GM18858 (cell line): ENCODE measurements around the gene EPYC.

Experiments used
- ATAC-seq: cut with Tn5 transposase; IDR thresholded peaks from one replicate; pipeline ENCODE4 v1.9.1; 2021; ENCODE audit not compliant: unreplicated experiment

Gene EPYC

GRCh38 chr12:90915353-90915752, 89.4 kb downstream of the EPYC start:
- ATAC-seq: no peak
